ENCODE data around the gene TMEM200A.

DNA sequence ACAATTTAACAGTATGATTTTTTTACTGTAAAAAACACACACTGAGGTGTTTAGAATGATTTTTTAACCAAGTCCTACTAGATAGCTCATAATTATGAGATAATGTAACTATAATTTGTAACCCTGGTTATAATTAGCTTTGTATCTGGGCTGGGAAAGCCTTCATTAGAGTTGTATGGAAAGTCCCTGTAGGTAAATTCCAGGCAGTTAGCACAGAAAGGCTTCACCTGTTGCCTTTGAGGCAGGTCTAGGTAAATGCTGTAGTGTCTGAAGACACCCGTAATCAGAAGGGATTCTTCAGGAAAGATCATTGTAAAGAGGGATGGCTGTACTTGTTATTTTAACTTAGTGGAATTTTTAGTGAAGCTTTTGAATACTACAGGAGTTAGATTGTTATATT is 1.9 kb downstream of the TMEM200A start:
- TF ChIP-seq, protein P1, sequence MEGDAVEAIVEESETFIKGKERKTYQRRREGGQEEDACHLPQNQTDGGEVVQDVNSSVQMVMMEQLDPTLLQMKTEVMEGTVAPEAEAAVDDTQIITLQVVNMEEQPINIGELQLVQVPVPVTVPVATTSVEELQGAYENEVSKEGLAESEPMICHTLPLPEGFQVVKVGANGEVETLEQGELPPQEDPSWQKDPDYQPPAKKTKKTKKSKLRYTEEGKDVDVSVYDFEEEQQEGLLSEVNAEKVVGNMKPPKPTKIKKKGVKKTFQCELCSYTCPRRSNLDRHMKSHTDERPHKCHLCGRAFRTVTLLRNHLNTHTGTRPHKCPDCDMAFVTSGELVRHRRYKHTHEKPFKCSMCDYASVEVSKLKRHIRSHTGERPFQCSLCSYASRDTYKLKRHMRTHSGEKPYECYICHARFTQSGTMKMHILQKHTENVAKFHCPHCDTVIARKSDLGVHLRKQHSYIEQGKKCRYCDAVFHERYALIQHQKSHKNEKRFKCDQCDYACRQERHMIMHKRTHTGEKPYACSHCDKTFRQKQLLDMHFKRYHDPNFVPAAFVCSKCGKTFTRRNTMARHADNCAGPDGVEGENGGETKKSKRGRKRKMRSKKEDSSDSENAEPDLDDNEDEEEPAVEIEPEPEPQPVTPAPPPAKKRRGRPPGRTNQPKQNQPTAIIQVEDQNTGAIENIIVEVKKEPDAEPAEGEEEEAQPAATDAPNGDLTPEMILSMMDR (conservative IDR thresholded peaks at IDR 0.05; ENCODE audit: low read depth, low read length), result no peak
- no peak for TF ChIP-seq EZH2 (IDR thresholded peaks at IDR 0.05; ENCODE audit: borderline replicate concordance, low read depth, low read length, poor library complexity, severe bottlenecking)
